A549 (cell line): ENCODE measurements around the gene KRT8. TPM values are rescaled to one million over a fixed set of nuclear protein-coding genes. Genes with fewer than 3 reads are reported as not detected.
A peak's percentile ranks its signal among the peaks of the same experiment; 100 is the strongest.

Experiments used
- ATOH8 ChIP-seq: fragments of 250-450 bp; sonication (Bioruptor Pico); IDR thresholded peaks from 2 replicates; pipeline ENCODE4 v1.5.0; 2020; ENCODE audit warnings: low read depth, mild to moderate bottlenecking, moderate library complexity
- BCL3 ChIP-seq: fragments of >200 bp; sonication (Bioruptor Twin); formaldehyde crosslinking; IDR thresholded peaks from 3 replicates; pipeline ENCODE4 v1.6.1; 2016
- CBX2 ChIP-seq: fragments of 200-600 bp; sonication (generic); IDR thresholded peaks from 2 replicates; pipeline ENCODE4 v1.6.1; 2016; ENCODE audit warnings: low read depth, mild to moderate bottlenecking, borderline replicate concordance
- CBX8 ChIP-seq: fragments of 200-600 bp; sonication (generic); IDR thresholded peaks from 2 replicates; pipeline ENCODE4 v1.6.1; 2016
- CHD4 ChIP-seq: fragments of 200-600 bp; sonication (generic); IDR thresholded peaks from 2 replicates; pipeline ENCODE4 v1.6.1; 2016; ENCODE audit warnings: antibody characterized with exemption, mild to moderate bottlenecking, borderline replicate concordance
- EHF ChIP-seq: fragments of 250-450 bp; sonication (Bioruptor Pico); IDR thresholded peaks from 2 replicates; pipeline ENCODE4 v1.5.0; 2020; ENCODE audit warnings: mild to moderate bottlenecking
- EHMT2 ChIP-seq: fragments of 200-600 bp; sonication (generic); IDR thresholded peaks from 2 replicates; pipeline ENCODE4 v1.6.1; 2016; ENCODE audit warnings: antibody characterized with exemption, low read depth, mild to moderate bottlenecking, moderate library complexity
- ELK1 ChIP-seq: fragments of 150-350 bp; IDR thresholded peaks from 2 replicates; pipeline ENCODE4 v1.6.1; 2014; ENCODE audit warnings: low read depth, mild to moderate bottlenecking, low read length
- EP300 ChIP-seq, 2 experiments: fragments of >200 bp; sonication (Bioruptor Twin); formaldehyde crosslinking; IDR thresholded peaks; 2 replicates in 1 of 2; 3 replicates in 1 of 2; pipeline ENCODE4 v1.6.1; 2016 to 2017
- ESRRA ChIP-seq: fragments of 150-350 bp; IDR thresholded peaks from 2 replicates; pipeline ENCODE4 v1.6.1; 2014; ENCODE audit warnings: mild to moderate bottlenecking, low read length, borderline replicate concordance
- HDAC2 ChIP-seq: fragments of 200-600 bp; sonication (generic); IDR thresholded peaks from 2 replicates; pipeline ENCODE4 v1.6.1; 2016
- HMGXB4 ChIP-seq: fragments of 250-450 bp; sonication (Bioruptor Pico); IDR thresholded peaks from 2 replicates; pipeline ENCODE4 v1.5.0; 2021; ENCODE audit warnings: mild to moderate bottlenecking, moderate library complexity, borderline replicate concordance
- HOXA7 ChIP-seq: fragments of 250-450 bp; sonication (Bioruptor Pico); IDR thresholded peaks from 2 replicates; pipeline ENCODE4 v1.5.0; 2020; ENCODE audit warnings: mild to moderate bottlenecking, moderate library complexity
- KDM5A ChIP-seq: fragments of 200-600 bp; sonication (generic); IDR thresholded peaks from 2 replicates; pipeline ENCODE4 v1.6.1; 2016; ENCODE audit warnings: antibody characterized with exemption, mild to moderate bottlenecking
- MAX ChIP-seq: IDR thresholded peaks from 2 replicates; pipeline ENCODE4 v1.6.1; 2012
- MAZ ChIP-seq: fragments of 150-350 bp; IDR thresholded peaks from 2 replicates; pipeline ENCODE4 v1.6.1; 2014; ENCODE audit warnings: antibody characterized with exemption, low read depth, low read length, borderline replicate concordance
- NPAS2 ChIP-seq: fragments of 250-450 bp; sonication (Bioruptor Pico); IDR thresholded peaks from 2 replicates; pipeline ENCODE4 v1.8.0; 2022; ENCODE audit warnings: mild to moderate bottlenecking, moderate library complexity, borderline replicate concordance
- PBX3 ChIP-seq: IDR thresholded peaks from 2 replicates; pipeline ENCODE4 v1.6.1; 2012
- POLR2A ChIP-seq: IDR thresholded peaks from 2 replicates; pipeline ENCODE4 v1.6.1; 2012; ENCODE audit warnings: mild to moderate bottlenecking, low read length
- RCOR1 ChIP-seq: fragments of 150-350 bp; IDR thresholded peaks from 2 replicates; pipeline ENCODE4 v1.6.1; 2014; ENCODE audit warnings: antibody characterized with exemption, low read length, low read depth
- TP53 ChIP-seq: fragments of 250-450 bp; sonication (Bioruptor Pico); IDR thresholded peaks from 2 replicates; pipeline ENCODE4 v1.5.0; 2021; ENCODE audit warnings: mild to moderate bottlenecking, moderate library complexity
- ZC3H11A ChIP-seq: fragments of 450-650 bp; IDR thresholded peaks from 2 replicates; pipeline ENCODE4 v1.6.1; 2014; ENCODE audit warnings: antibody characterized with exemption, mild to moderate bottlenecking
- polyA plus RNA-seq, 4 experiments: library from polyadenylated mRNA; depleted of rRNA in 3 of 4; stranded (reverse); fragments of >200 nt; fragmentation: RNase III in 1 of 4; extraction: RNeasy Plus Mini Kit Qiagen cat#74134 plus additional on column Dnase treatment in 1 of 4; gene quantifications; 2 replicates in 3 of 4; 3 replicates in 1 of 4; pipeline ENCODE4 v1.2.3, GENCODE V29; 2011 to 2017
- TF ChIP-seq, protein P1 (sequence below): fragments of 200-600 bp; sonication (generic); IDR thresholded peaks from 2 replicates; pipeline ENCODE4 v1.6.1; 2016; ENCODE audit warnings: antibody characterized with exemption, mild to moderate bottlenecking, moderate library complexity
- TF ChIP-seq, protein P2 (sequence below): fragments of >200 bp; sonication (Bioruptor Twin); formaldehyde crosslinking; IDR thresholded peaks from 2 replicates; pipeline ENCODE4 v1.6.1; 2016
- TF ChIP-seq, protein P3 (sequence below): IDR thresholded peaks from 2 replicates; pipeline ENCODE4 v1.6.1; 2012; ENCODE audit warnings: low read depth, borderline replicate concordance

The KRT8 gene
- polyA plus RNA-seq, 2 of the 4 experiments (the other 2 are of a cell fraction): 2,250 to 3,633 TPM

DNA sequence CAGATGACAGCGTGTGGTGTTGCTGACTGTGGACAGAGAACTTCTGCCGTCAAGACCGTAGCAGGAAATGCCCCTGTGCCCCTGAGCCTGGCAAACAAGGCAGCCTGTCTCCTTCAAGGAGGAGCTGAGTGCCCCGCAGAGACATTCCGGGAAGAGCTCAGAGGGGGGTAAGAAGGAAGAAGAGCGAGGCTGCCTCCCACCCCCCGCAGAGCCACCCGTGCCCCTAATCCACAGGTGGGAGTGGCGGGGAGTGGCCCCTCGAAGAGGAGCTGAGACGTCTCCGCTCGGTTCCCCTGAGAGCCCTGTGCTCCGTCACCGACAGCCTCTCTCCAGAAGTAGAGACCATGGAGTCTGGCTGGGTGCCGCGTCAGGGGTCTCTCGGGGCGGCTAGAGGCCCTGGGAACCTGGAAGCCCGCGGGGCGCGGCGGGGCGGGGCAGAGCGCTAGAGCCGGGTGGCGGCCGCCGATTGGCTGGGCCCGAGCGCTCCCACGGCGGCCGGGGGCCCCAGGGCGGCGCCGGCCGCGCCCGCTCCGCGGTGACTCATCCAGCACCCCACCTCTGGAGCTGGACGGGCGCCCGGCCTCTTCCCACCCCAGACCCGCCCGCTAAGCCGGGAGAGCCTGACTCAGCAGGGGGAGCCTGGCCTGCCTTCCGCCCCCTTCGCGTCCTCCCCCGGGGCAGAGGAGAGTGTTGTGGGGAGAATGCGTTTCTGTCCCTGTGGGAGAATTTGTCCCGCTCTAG, 30.9 kb downstream of the KRT8 start (continued):
- TF ChIP-seq, protein P1, sequence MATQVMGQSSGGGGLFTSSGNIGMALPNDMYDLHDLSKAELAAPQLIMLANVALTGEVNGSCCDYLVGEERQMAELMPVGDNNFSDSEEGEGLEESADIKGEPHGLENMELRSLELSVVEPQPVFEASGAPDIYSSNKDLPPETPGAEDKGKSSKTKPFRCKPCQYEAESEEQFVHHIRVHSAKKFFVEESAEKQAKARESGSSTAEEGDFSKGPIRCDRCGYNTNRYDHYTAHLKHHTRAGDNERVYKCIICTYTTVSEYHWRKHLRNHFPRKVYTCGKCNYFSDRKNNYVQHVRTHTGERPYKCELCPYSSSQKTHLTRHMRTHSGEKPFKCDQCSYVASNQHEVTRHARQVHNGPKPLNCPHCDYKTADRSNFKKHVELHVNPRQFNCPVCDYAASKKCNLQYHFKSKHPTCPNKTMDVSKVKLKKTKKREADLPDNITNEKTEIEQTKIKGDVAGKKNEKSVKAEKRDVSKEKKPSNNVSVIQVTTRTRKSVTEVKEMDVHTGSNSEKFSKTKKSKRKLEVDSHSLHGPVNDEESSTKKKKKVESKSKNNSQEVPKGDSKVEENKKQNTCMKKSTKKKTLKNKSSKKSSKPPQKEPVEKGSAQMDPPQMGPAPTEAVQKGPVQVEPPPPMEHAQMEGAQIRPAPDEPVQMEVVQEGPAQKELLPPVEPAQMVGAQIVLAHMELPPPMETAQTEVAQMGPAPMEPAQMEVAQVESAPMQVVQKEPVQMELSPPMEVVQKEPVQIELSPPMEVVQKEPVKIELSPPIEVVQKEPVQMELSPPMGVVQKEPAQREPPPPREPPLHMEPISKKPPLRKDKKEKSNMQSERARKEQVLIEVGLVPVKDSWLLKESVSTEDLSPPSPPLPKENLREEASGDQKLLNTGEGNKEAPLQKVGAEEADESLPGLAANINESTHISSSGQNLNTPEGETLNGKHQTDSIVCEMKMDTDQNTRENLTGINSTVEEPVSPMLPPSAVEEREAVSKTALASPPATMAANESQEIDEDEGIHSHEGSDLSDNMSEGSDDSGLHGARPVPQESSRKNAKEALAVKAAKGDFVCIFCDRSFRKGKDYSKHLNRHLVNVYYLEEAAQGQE: no peak
- TF ChIP-seq EP300 (IDR thresholded peaks at IDR 0.05): peak; percentile 53 to 80; a peak in 3 of 5 replicates
- no peak for TF ChIP-seq EHMT2
- no peak for TF ChIP-seq PBX3
- TF ChIP-seq, protein P2, sequence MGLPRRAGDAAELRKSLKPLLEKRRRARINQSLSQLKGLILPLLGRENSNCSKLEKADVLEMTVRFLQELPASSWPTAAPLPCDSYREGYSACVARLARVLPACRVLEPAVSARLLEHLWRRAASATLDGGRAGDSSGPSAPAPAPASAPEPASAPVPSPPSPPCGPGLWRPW: no peak
- no peak for TF ChIP-seq NPAS2
- no peak for TF ChIP-seq ESRRA
- TF ChIP-seq HDAC2: no peak
- no peak for TF ChIP-seq CHD4
- peak; percentile 48; the same call in 1 of the 2 replicates for TF ChIP-seq MAX
- TF ChIP-seq BCL3: 0 out of 3 replicates have a peak, but pooled peaks have one; percentile 28
- TF ChIP-seq MAZ: no peak
- no peak; the same call in 1 of the 2 replicates for TF ChIP-seq EHF (CRISPR knock-in tag)
- TF ChIP-seq POLR2A: no peak
- TF ChIP-seq ATOH8 (CRISPR knock-in tag): 0 out of 2 replicates have a peak, but pooled peaks have one; percentile 4
- TF ChIP-seq ZC3H11A: no peak
- TF ChIP-seq RCOR1: no peak
- TF ChIP-seq CBX2: no peak
- TF ChIP-seq HMGXB4 (CRISPR knock-in tag): 0 out of 2 replicates have a peak, but pooled peaks have one; percentile 46
- TF ChIP-seq, protein P3, sequence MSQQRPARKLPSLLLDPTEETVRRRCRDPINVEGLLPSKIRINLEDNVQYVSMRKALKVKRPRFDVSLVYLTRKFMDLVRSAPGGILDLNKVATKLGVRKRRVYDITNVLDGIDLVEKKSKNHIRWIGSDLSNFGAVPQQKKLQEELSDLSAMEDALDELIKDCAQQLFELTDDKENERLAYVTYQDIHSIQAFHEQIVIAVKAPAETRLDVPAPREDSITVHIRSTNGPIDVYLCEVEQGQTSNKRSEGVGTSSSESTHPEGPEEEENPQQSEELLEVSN: no peak
- no peak for TF ChIP-seq KDM5A
- no peak for TF ChIP-seq HOXA7 (CRISPR knock-in tag)
- TF ChIP-seq TP53 (CRISPR knock-in tag): peak; percentile 84; the same call in 1 of the 2 replicates
- TF ChIP-seq CBX8: no peak
- no peak for TF ChIP-seq ELK1
